Measurements from ENCODE around the gene SNED1.

SNED1 gene

DNA sequence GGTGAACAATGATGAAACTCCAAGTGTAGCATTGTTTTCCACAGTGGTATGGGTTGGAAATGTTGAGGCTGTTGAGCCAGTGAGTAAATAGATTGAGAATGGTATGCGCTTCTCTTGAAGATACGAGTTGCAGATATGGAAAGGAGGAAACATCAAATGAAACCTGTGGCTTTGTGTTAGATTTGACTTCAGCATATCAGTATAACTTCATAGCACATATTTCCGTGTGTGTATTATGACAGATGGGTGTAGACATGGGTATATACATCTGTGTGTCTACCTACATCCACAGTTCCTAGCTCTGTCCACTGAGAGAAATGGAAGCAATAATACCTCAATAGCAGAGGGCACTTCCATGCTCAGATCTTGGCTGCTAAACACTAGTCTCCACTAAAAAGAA lies 8.0 kb downstream of the SNED1 start:
- DNase-seq (ENCODE audit: low read depth in 2 of 2), result no peak

DNA sequence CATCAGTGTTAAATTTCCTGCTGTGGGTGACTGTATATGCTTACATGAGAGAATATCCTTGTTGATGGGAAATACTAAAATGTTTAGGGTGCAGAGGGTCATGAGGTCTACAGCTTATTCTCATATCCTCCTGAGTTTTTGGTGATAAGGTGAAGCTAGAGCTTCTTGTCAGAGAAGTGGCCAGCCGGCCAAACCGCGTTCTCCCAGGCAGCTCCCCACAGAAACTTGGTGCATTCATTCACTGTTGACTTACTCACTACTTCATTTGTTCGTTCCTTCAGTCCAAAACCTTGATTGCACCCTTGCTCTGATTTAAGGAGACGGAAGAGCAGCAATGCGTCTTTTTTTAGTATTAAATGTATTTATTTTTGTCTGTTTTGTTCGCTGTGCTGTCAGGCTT lies 8.7 kb downstream of the SNED1 start:
- DNase-seq (ENCODE audit: low read depth in 2 of 2), result no peak

DNA sequence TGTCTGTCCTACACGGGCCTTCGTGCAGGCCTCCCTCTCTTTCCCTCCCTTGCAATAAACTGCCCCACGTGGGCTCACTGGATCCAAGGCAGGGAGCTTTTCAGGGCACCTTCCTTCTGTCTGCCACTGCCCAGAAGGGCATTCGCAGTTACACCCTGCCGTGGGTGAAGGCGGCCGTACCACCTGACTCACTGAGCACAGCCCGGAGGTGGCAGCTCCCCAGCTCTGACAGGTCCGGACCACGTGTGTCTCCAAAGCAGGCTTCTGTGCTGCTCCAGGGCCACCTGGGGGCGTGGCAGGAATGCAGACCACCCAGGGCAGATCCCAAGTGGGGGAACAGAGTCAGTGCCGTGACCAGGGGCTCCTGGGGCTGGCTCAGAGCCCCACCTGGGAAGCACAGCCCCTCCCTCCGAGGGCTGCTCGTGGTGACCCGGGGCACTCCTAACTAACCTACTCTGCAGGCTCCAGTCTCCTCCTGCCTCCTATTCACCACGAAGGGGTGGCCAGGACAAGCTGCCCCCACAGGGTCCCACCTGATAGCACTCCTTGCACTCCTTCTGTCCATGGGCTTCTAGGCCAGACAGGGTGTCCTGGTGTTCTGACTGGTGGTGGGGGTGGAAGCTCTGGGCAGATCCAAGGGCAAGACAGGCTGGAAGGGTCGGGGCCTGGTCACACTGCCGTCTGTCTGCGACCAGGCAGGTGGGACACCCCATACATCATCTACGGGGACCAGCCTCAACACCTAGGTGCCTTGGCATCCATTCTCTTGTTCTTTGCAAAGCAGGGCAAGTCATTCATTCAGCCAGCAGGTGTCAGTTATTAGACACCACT lies 9.7 kb downstream of the SNED1 start:
- DNase-seq (ENCODE audit: low read depth in 2 of 2), result no peak

DNA sequence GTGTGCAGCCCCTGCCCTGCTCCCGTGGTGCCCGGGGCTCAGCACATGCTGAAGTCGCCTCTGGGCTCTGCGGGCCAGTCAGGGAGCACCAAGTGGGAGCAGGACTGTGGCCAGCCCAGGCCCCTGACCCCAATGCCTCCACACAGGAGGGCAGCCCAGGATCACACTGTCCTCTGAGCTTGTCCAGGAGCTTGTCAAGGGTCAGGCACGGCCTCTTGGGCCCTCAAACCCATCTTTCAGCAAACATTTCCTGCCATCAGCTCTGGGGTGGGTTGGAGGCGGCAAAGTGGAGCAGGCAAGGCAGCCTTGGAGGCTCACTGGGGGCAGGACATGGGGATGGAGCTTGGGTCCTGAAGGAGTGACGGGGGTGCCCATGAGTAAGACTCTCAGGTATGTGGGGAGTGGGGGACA lies 10.3 kb downstream of the SNED1 start:
- DNase-seq (ENCODE audit: low read depth in 2 of 2), result no peak

DNA sequence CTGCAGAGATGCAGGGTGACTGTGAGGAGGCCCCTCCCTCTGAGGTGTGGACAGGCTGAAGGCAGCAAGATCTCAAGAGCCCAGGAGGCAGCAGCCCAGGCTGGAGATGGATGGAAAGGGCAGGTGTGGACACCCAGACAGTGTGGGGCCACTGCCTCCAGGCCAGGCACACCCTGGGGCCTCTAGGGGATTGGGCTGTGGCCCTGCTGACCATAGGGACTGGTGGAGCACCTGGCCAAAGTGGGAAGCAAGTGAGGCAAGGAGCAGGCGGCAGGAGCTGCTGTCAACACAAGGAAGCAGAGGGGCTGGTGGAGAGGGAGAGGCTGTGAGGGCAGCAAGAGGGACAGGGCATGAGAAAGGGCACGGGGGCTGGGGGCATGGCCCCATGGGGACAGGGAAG lies 10.8 kb downstream of the SNED1 start:
- no peak for DNase-seq (ENCODE audit: low read depth in 2 of 2)

DNA sequence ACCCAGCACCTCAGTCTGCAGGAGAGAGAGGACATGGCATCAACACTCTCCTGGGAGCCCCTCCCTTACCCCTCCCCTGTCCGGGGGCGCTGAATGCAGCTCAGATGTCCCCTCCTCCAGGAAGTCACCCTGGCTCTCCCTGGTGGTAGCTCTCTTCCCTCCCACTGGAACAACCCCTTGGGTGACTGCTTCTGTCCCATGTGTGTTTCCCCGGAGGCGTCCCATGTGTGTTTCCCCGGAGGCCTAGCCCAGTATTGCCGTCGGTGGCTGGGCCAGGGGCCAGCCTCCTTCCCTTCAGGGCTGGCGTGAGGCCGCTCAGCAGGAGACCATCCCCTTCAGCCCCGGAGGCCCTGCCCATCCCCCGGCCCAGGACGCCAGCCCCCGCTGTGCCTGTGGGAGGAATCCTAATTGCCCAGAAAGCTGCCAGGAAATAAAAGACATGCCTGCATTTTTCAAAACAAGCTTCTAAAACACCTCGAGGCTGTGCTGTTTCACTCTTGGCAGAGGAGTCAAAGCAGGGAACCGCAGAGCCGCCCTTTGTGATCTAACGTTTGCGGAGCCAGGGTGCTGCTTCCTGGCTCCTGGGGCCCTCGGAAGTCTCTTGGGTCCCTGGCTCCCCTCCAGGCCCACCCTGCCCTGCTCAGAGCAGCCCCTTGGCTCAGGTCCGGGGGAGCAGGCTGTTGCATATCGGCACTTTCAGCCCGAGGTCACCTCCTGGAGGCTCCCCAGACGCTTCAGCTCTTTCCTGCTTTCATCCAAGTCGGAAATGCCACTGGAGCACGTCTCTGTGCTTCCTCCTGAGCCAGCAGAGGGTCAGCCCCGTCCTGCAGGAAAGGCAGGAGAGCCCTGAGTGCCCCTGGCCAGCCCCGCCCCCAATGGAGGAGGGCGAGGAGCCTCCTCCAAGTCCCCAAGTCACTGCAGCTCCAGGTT lies 11.4 kb downstream of the SNED1 start:
- peak in 1 of 2 donors; percentile 25 for DNase-seq (ENCODE audit: low read depth in 2 of 2)

DNA sequence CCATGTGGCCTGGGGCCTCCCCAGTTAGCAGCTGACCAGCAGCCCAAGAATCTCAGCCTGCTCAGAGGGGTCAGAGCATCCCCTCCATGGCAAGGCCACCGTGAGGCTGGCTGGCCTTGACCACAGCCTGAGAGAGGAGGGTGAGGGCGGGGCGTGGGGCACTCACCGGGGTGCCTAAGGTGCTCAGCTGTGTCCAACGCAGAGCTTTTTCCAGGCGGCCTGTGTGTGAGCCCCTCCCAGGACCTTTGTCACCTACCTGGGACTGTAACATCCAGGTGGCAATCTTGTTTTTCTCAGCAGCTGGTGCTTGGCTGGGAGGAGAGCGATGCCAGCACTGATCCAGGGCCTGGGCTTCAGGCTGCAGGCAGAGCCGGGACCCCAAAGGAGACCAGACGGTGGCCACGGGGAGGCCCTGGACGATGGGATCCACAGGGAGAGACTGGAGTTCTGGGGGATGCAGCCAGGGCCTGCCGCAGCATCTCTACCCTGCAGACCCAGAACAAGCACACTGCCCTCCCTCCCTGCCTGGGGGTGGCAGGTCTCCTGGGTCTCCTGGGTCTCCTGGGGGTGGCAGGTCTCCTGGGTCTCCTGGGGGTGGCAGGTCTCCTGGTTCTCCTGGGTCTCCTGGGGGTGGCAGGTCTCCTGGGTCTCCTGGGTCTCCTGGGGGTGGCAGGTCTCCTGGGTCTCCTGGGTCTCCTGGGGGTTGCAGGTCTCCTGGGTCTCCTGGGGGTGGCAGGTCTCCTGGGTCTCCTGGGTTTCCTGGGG lies 12.3 kb downstream of the SNED1 start:
- DNase-seq (ENCODE audit: low read depth in 2 of 2), result no peak

DNA sequence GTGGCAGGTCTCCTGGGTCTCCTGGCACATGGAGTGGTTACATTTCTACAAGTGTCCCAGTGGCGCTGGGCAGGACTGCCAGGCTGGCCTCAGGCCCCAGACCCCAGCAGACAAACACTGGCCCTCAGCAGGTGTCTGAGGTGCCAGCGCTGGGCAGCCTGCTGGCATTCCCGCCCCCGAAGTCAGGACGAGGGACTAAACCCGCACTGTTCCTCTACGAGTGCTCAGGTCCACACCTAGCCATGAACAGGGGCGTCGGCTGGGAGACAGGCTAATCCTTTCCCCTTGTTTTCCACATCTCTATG lies 12.8 kb downstream of the SNED1 start:
- DNase-seq (ENCODE audit: low read depth in 2 of 2), result no peak

DNA sequence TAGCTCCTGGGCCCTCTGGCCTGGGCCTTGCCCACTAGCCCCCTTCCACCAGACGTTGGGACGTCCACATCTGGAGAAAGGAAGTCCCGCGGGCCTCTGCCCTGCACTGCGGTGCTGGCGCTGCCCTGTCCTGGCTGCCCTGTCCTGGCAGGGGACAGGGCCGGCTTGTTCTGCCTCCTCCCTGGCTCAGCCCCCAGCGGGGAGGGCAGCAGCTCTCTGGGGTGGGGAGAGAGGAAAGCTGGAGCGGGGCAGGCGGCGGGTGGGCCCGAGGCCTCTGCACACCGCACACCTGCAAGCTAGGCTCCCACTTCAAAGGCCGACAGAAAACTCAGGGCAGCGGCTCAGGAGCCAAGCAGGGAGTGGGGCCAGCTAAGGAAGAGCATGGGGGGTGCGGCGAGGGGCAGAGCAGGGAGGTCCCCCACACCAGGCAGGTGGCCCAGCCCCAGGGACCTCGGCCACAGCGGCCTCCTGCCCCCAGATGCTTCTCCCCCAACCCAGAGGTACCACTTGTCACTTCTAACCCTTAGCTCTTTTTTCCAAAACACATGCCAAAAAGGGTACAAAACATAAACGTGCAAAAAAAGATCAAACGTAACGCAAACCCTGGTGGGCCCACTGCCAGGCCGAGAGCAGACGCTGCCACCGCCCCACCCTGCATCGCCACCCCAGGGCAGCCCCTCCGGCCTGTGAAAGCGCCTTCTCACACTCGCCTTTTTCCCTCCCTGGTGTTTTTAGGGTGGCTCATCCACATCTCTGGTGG lies 13.5 kb downstream of the SNED1 start:
- no peak for DNase-seq (ENCODE audit: low read depth in 2 of 2)

DNA sequence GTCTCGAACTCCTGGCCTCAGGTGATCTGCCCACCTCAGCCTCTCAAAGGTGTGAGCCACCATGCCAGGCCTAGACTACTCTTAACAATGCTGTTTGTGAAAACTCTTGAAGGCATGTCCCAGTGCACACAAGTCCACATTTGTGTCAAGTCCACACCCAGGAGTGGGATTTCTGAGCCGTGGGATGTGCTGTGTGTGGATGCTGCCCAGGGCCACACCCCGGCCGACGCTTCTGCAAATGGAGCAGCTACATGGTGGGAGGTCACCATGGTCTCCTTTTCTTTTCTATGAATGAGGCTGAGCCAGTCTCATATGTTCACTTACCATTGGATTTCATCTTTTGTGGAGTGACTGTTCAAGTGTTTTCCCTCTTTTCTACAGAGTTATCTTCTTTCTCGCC lies 15.8 kb downstream of the SNED1 start:
- DNase-seq (ENCODE audit: low read depth in 2 of 2), result no peak

DNA sequence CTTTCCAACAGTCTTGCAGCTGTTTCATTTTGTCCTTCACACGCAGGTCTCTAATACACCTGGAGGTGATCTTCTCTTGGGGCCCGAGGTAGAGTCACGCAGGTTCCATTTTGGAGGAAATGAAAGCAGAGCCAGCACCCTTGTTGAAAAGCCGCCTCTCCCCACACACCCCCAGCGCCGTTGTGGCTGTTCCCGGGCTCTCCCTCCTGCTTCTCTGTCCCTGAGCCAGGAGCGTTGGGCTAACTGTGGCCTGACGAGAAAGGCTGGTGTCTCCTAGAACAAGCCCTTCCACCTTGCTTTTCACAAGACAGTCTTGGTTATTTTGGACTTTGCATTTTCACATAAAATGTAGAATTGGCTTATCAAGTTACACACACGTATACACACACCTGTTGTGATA lies 16.3 kb downstream of the SNED1 start:
- DNase-seq (ENCODE audit: low read depth in 2 of 2), result no peak

DNA sequence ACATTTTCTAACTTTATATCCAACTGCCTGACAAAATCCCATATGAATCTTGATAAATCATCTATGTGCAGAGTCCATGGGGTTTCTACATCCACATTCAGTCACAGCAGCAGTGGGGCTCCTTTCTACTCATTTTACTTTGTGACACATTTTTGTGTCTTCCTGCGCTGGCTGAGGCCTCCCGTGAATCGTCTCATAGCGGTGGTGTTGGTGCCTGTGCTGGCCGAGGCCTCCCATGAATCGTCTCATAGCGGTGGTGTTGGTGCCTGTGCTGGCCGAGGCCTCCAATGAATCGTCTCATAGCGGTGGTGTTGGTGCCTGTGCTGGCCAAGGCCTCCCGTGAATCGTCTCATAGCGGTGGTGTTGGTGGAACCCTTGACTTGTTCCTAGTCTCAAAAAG lies 17.0 kb downstream of the SNED1 start:
- no peak for DNase-seq (ENCODE audit: low read depth in 2 of 2)

DNA sequence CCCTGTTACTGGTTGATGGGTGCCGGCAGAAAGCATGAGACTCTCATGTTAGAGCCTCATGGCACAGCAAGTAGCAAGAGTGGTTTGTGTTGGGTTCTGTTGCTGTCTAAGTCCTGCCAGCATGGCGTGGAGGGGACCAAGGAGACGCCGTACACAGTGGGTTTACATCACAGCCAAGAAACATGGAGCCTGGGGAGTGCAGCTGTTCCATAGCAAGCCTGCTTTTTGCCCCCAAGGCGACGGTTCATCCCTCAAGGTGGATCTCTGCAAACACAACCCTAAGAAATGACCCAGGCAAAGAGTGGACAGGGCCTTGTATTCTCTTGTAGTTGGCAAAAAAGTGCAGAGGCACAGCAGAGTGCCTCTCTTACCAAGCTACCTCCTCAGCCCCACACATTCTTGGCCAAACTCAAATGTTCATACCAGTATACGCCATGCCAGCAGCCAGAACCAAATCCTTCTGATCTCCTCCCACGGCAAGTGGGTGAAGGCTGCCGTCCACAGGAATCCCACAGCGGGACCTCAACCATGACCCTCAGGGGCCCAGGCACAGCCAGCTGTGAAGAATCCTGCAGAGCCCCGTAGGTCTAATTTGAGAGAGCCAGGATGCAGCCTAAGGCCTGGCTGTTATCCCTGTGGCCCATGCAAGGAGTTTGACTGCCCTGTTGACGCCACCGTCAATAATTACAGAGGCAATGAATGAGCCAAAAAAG lies 19.0 kb downstream of the SNED1 start:
- DNase-seq (ENCODE audit: low read depth in 2 of 2), result no peak

DNA sequence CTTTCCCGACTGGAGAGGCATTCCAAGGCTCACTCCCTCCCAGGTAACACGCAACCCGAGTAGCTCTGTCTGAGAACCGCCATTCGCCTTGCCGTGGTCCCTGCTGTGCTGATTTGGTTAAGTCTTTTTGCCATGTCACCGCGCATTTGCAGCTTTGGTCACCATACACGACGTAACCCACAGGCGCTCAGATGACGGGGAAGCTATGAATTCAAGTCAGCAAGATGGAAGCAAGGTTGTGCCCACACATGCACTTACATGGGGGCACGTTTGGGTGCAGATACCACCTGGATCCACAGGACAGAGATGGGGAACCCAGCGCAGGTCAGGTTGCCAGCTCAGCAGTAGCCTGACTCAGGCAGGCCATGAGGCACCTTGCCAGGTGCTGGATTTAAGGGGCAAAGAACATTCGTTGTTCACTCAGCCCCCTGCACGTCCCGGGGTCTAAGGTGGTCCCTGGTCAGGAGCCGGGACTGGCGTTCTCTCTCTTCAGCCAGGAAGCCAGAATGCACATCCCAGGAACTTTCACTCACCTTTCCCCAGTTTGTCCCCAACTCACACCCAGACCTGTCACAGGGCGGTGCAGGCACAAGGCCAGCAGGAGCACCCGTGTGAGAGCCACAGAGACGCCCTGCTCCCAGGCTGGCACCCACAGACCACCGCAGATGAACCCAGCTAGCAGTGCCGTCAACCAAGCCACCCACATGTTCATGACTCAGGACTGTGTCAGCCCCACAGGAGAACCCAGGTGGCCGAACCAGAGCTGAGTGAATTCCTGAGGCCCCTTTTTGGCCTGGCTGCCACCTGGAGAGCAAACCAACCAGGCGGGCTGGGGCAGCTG lies 19.9 kb downstream of the SNED1 start:
- no peak for DNase-seq (ENCODE audit: low read depth in 2 of 2)

DNA sequence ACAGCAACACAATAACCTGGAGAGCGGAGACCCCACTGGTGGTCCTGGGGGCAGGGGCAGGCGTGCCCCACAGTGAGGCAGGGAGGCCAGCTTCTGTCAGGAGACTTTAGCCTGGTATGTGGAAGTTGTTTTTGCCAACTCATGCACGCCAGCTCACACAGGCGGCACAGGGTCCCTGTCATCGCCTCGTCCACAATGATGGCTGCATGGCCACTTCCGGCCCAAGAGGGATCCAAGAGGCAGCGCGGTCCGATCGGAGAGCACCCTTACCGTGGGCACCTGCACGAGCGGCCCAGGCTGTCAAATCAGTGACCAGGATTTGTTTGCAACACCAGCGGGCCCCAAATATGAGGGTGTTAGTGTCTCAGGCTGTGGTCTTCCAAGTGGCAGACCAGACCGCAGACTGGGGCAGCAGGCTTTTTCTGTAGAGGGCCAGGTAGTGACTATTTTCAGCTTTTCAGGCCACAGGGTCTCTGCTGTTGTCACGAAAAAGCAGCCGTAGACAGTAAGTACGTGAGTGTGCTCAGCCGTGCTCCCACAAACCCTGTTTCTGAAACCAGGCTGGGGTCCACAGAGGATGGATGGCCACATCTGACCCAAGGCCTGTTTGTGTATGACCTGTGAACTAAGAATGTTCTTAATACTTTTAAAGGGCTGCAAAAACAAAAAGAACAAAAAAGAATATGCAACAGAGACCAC lies 21.2 kb downstream of the SNED1 start:
- DNase-seq (ENCODE audit: low read depth in 2 of 2), result no peak

DNA sequence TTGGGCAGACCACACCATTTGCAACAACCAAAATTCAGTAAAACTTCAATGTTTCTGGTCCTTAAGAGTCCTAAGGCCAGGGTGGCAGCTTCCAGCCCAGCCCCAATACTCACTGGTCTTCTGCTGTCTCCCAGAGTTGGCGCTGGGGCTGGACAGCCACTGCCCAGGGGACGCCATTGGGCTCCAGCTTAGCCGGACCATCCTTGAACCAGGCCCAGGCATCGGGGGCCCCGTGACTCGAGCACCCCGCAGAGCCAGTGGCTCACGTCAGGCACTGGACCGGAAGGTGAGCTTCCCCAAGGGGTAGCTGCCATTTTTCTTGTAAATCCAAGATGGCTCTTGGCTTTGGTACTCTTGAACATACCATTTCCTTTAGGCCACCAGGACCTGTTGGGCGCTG lies 21.8 kb downstream of the SNED1 start:
- no peak for DNase-seq (ENCODE audit: low read depth in 2 of 2)

DNA sequence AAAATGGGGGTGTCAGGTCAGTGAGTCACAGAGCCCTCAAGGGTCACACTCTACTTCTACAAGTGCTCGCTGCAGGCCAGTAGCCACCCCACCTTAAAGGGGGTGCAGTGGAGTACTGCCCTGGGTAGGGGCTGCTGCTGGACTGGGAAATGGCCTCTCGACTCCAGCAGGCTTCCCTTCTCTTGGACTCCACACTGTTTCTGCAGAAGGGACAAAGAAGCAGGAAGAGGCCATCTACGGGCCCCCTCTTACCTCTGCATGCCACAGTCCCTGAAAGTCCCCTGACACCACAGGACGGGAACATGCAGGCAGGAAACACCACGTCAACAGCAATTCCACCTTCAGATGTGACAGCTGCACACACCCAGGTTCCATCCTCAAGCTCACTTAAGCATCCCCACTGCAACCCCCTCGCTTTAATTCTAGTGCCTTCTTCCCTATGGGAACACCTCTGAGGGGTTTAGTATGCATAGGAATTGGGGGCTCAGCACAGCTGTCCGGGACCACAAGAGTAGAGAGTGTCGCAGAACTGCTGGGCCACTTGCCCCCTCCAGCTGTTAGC lies 22.3 kb downstream of the SNED1 start:
- DNase-seq (ENCODE audit: low read depth in 2 of 2), result no peak

DNA sequence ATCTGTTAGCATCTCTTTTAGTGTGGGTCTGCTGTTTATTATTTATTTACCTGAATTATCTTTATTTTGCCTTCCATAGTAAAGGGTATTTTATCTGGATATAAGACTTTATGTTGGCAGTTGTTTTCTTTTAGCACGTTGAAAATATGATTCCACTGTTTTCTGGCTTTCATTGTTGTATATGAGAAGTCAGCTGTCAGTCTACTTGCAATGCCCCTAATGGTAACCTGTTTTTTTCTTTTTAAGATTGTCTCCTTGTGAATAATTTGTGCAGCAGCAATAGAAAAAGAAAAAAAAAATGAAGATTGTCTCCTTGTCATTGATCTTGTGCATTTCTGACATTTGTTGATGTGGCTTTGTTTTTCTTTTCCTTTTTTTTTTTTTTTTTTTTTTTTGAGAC lies 27.2 kb downstream of the SNED1 start:
- no peak for DNase-seq (ENCODE audit: low read depth in 2 of 2)
